ENCODE data around the gene ESYT2. TPM values are rescaled to one million over a fixed set of nuclear protein-coding genes. Genes with fewer than 3 reads are reported as not detected.

Gene ESYT2
- total RNA-seq, 1 experiment from 2014 or later, result 37.5 TPM

DNA sequence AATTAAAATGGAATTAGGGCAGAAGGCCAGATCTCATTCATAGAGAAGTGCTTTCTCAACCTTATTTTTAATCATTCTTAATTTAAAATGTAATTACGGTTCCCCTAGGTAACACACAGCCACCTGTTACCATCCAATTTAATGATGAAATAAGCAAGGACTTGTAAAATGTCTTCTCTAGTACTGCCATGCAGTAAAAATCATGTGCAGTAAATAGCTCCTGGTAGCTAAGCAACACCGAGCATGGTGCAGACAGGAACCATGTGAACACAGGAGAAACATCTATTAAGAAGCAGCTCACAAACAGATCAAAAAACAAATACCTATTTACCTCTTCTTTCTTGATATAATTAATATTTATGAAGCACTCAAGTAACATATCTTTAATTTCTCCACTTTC is 139.8 kb downstream of the ESYT2 start:
- no peaks in the 10 kb centered on the region for H3K4me1 ChIP-seq (ENCODE audit: insufficient read depth, low read length, poor library complexity, severe bottlenecking)
- no peak for TF ChIP-seq EZH2 (IDR thresholded peaks at IDR 0.05; ENCODE audit: borderline replicate concordance, low read depth, low read length, poor library complexity, severe bottlenecking)
- TF ChIP-seq CTCF (conservative IDR thresholded peaks at IDR 0.05; ENCODE audit: low read depth, low read length), result no peak
- peaks cover 89% of the 10 kb centered on the region for H3K36me3 ChIP-seq (ENCODE audit: insufficient read depth, low read length, poor library complexity, severe bottlenecking)
- H3K27me3 ChIP-seq (replicated peaks; ENCODE audit: insufficient read depth, low read depth, low read length, poor library complexity), result no peaks in the 10 kb centered on the region
- no peak for DNase-seq (ENCODE audit: low spot score)
- ChIA-PET POLR2A (ENCODE audit: low non-redundant PET) (no interaction called here), CTCF (no interaction called here)
- no peak overlapping the region for H3K4me3 ChIP-seq (ENCODE audit: low read depth, low read length, poor library complexity, severe bottlenecking)
- BruUV-seq (replicated peaks), result no TSS peak
- intact Hi-C loops (cut with micrococcal nuclease; ENCODE audit: unreplicated experiment), result no loop called here
- H3K9me3 ChIP-seq (ENCODE audit: low read depth, low read length, poor library complexity, severe bottlenecking), result no peaks in the 10 kb centered on the region
- no peak overlapping the region for H3K27ac ChIP-seq (ENCODE audit: low read depth, low read length, poor library complexity, severe bottlenecking)

DNA sequence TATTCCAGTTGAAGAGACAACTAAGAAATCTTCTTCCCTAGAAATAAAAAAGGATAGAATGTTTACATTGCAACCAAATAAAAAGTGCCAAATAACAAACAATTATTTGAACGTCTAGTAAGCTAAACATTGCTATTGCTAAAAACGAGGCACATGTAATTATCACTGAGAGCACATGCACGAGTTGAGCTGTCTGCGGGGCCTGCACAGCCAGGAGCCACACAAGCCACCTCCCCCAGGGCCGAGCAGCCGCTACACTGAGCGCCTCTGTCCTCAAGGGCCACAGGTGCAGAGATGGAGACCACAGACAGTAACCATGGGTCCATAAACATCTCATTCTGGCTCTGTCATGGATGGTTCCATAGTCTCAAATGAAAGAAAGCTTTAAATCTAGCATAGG is 141.9 kb downstream of the ESYT2 start:
- POLR2A ChIA-PET (ENCODE audit: low non-redundant PET), result no interaction called here
- intact Hi-C loops (cut with micrococcal nuclease; ENCODE audit: unreplicated experiment), result no loop called here
- Histone ChIP-seq H3K4me3 (ENCODE audit: low read depth, low read length, poor library complexity, severe bottlenecking) (no peak overlapping the region), H3K9me3 (ENCODE audit: low read depth, low read length, poor library complexity, severe bottlenecking) (no peaks in the 10 kb centered on the region), H3K36me3 (ENCODE audit: insufficient read depth, low read length, poor library complexity, severe bottlenecking) (peaks cover 83% of the 10 kb centered on the region), H3K27ac (ENCODE audit: low read depth, low read length, poor library complexity, severe bottlenecking) (no peak overlapping the region), H3K4me1 (ENCODE audit: insufficient read depth, low read length, poor library complexity, severe bottlenecking) (no peaks in the 10 kb centered on the region), H3K27me3 (replicated peaks; ENCODE audit: insufficient read depth, low read depth, low read length, poor library complexity) (no peaks in the 10 kb centered on the region)
- CTCF ChIA-PET, result no interaction called here
- TF ChIP-seq CTCF (conservative IDR thresholded peaks at IDR 0.05; ENCODE audit: low read depth, low read length) (no peak), EZH2 (IDR thresholded peaks at IDR 0.05; ENCODE audit: borderline replicate concordance, low read depth, low read length, poor library complexity, severe bottlenecking) (no peak)
- BruUV-seq (replicated peaks), result no TSS peak
- no peak for DNase-seq (ENCODE audit: low spot score)

- H3K36me3 ChIP-seq (ENCODE audit: insufficient read depth, low read length, poor library complexity, severe bottlenecking), result peaks cover 88% of the 10 kb centered on the region
Measured at GRCh38 chr7:158685693-158686092, 143.6 kb downstream of the ESYT2 start.

More at GRCh38 chr7:158685693-158686092, 143.6 kb downstream of the ESYT2 start:
- CTCF ChIA-PET, result no interaction called here
- TF ChIP-seq EZH2 (IDR thresholded peaks at IDR 0.05; ENCODE audit: borderline replicate concordance, low read depth, low read length, poor library complexity, severe bottlenecking), result no peak
- TF ChIP-seq CTCF (conservative IDR thresholded peaks at IDR 0.05; ENCODE audit: low read depth, low read length), result no peak
- Histone ChIP-seq H3K9me3 (ENCODE audit: low read depth, low read length, poor library complexity, severe bottlenecking) (no peaks in the 10 kb centered on the region), H3K27ac (ENCODE audit: low read depth, low read length, poor library complexity, severe bottlenecking) (no peak overlapping the region), H3K4me3 (ENCODE audit: low read depth, low read length, poor library complexity, severe bottlenecking) (no peak overlapping the region), H3K4me1 (ENCODE audit: insufficient read depth, low read length, poor library complexity, severe bottlenecking) (no peaks in the 10 kb centered on the region), H3K27me3 (replicated peaks; ENCODE audit: insufficient read depth, low read depth, low read length, poor library complexity) (no peaks in the 10 kb centered on the region)
- POLR2A ChIA-PET (ENCODE audit: low non-redundant PET), result no interaction called here
- BruUV-seq (replicated peaks), result no TSS peak
- intact Hi-C loops (cut with micrococcal nuclease; ENCODE audit: unreplicated experiment), result no loop called here
- DNase-seq (ENCODE audit: low spot score), result no peak

All from A673 (cell line).